ENCODE results near the gene TMEM125.

TMEM125 gene

GRCh38 chr1:43284065-43284464 is 14.3 kb downstream of the TMEM125 start:
- in situ Hi-C loops (cut with HindIII; ENCODE audit: low sequenced_read_pairs), result no loop called here
- no peak for TF ChIP-seq CTCF (IDR thresholded peaks at IDR 0.05; ENCODE audit: low read depth, low read length)
- no peak overlapping the region for H3K4me3 ChIP-seq (ENCODE audit: low read depth, low read length)
- DNase-seq (ENCODE audit: low read depth, low spot score), result no peak

- no peak overlapping the region for H3K4me3 ChIP-seq (ENCODE audit: low read depth, low read length)
- in situ Hi-C loops (cut with HindIII; ENCODE audit: low sequenced_read_pairs), result no loop called here
- no peak for DNase-seq (ENCODE audit: low read depth, low spot score)
- TF ChIP-seq CTCF (IDR thresholded peaks at IDR 0.05; ENCODE audit: low read depth, low read length), result no peak
Observed at GRCh38 chr1:43284546-43285110, 14.8 kb downstream of the TMEM125 start.

GRCh38 chr1:43285269-43285990 is 15.6 kb downstream of the TMEM125 start, which contains the start of gene C1orf210:
Gene C1orf210 (minus strand): TSS chr1:43285581. CDS start chr1:43283270, 2,311 bp downstream.
- in situ Hi-C loops (cut with HindIII; ENCODE audit: low sequenced_read_pairs), result no loop called here
- H3K4me3 ChIP-seq (ENCODE audit: low read depth, low read length), result no peak within 1 kb of the TSS
- no peak for DNase-seq (ENCODE audit: low read depth, low spot score)
- no peak for TF ChIP-seq CTCF (IDR thresholded peaks at IDR 0.05; ENCODE audit: low read depth, low read length)

- H3K4me3 ChIP-seq (ENCODE audit: low read depth, low read length), result no peak overlapping the region
- no peak for TF ChIP-seq CTCF (IDR thresholded peaks at IDR 0.05; ENCODE audit: low read depth, low read length)
- DNase-seq (ENCODE audit: low read depth, low spot score), result no peak
- in situ Hi-C loops (cut with HindIII; ENCODE audit: low sequenced_read_pairs), result no loop called here
Observed at GRCh38 chr1:43286115-43286514, 16.3 kb downstream of the TMEM125 start.

- TF ChIP-seq CTCF (IDR thresholded peaks at IDR 0.05; ENCODE audit: low read depth, low read length), result no peak
- in situ Hi-C loops (cut with HindIII; ENCODE audit: low sequenced_read_pairs), result no loop called here
Observed at GRCh38 chr1:43286533-43286932, 16.8 kb downstream of the TMEM125 start.

GRCh38 chr1:43288058-43288784 is 18.4 kb downstream of the TMEM125 start:
- in situ Hi-C loops (cut with HindIII; ENCODE audit: low sequenced_read_pairs), result no loop called here
- no peak overlapping the region for H3K4me3 ChIP-seq (ENCODE audit: low read depth, low read length)
- DNase-seq (ENCODE audit: low read depth, low spot score), result no peak
- no peak for TF ChIP-seq CTCF (IDR thresholded peaks at IDR 0.05; ENCODE audit: low read depth, low read length)

More at GRCh38 chr1:43286533-43286932, 16.8 kb downstream of the TMEM125 start:
- no peak for DNase-seq (ENCODE audit: low read depth, low spot score)
- no peak overlapping the region for H3K4me3 ChIP-seq (ENCODE audit: low read depth, low read length)
